IMR-90 (cell line): ENCODE measurements around the gene TRPC4AP. TPM values are rescaled to one million over a fixed set of nuclear protein-coding genes. Genes with fewer than 3 reads are reported as not detected.

Experiments
- ATAC-seq: fragments of 200-7000 bp; cut with Tn5 transposase; 2 replicates; pipeline ENCODE4 v1.9.1; 2020; ENCODE audit warnings: low read depth, mild to moderate bottlenecking, moderate library complexity
- BruUV-seq: library from RNA; stranded (reverse); fragments of 400-500 nt; replicated peaks from 2 replicates; lab custom pipeline; 2021; lab: Mats Ljungman, UMichigan
- CTCF ChIA-PET: fragments of 300-600 bp; formaldehyde crosslinking; extraction: SDS; loops from one replicate; lab custom pipeline; 2021; ENCODE audit warnings: antibody characterized with exemption; lab: Yijun Ruan, JAX
- POLR2A ChIA-PET: fragments of 300-600 bp; sonication (Branson Sonifier 250); formaldehyde crosslinking; loops from one replicate; lab custom pipeline; 2022; ENCODE audit warnings: antibody characterized with exemption; ENCODE audit not compliant: unreplicated experiment; lab: Charles Lee
- DNase-seq: peaks from one replicate; pipeline ENCODE4 v3.0.0; 2013
- H2AFZ ChIP-seq: replicated peaks from 2 replicates; pipeline ENCODE3; 2013; ENCODE audit warnings: low read length, mild to moderate bottlenecking; ENCODE audit not compliant: poor library complexity
- H2AK5ac ChIP-seq: 2 replicates; pipeline ENCODE4 v1.6.1; 2013; ENCODE audit warnings: low read depth, low read length, inconsistent platforms
- H2AK9ac ChIP-seq: replicated peaks from 2 replicates; pipeline ENCODE3; 2013; ENCODE audit warnings: mild to moderate bottlenecking, low read depth, low read length, moderate library complexity; ENCODE audit not compliant: poor library complexity
- H2BK120ac ChIP-seq: 2 replicates; pipeline ENCODE4 v1.6.1; 2013; ENCODE audit warnings: low read depth, low read length, inconsistent platforms
- H2BK15ac ChIP-seq: 3 replicates; pipeline ENCODE4 v1.6.1; 2013; ENCODE audit warnings: low read depth, low read length, inconsistent platforms
- H2BK20ac ChIP-seq: 2 replicates; pipeline ENCODE4 v1.6.1; 2013; ENCODE audit warnings: low read depth, mild to moderate bottlenecking, inconsistent platforms, low read length, moderate library complexity
- H2BK5ac ChIP-seq: 2 replicates; pipeline ENCODE4 v1.6.1; 2013; ENCODE audit warnings: mild to moderate bottlenecking, low read depth, low read length, inconsistent platforms; ENCODE audit not compliant: poor library complexity, severe bottlenecking
- H3K14ac ChIP-seq: replicated peaks from 2 replicates; pipeline ENCODE4 v1.6.1; 2013; ENCODE audit warnings: low read depth, low read length, inconsistent platforms
- H3K18ac ChIP-seq: 2 replicates; pipeline ENCODE4 v1.6.1; 2013; ENCODE audit warnings: low read depth, low read length, control low read depth
- H3K23ac ChIP-seq: 2 replicates; pipeline ENCODE4 v1.6.1; 2013; ENCODE audit warnings: low read depth, low read length, inconsistent platforms
- H3K27ac ChIP-seq: 2 replicates; pipeline ENCODE4 v1.5.1; 2013; ENCODE audit warnings: mild to moderate bottlenecking, control low read depth, low read length; ENCODE audit not compliant: insufficient read depth
- H3K27me3 ChIP-seq: 2 replicates; pipeline ENCODE4 v1.6.1; 2013; ENCODE audit warnings: low read length; ENCODE audit not compliant: control insufficient read depth, insufficient read depth
- H3K36me3 ChIP-seq: 2 replicates; pipeline ENCODE4 v1.6.1; 2013; ENCODE audit warnings: low read length, mixed read lengths; ENCODE audit not compliant: control insufficient read depth, insufficient read depth
- H3K4ac ChIP-seq: 2 replicates; pipeline ENCODE4 v1.6.1; 2013; ENCODE audit warnings: low read depth, low read length, inconsistent platforms
- H3K4me1 ChIP-seq: 2 replicates; pipeline ENCODE4 v1.6.1; 2013; ENCODE audit warnings: low read length, mixed read lengths; ENCODE audit not compliant: control insufficient read depth, insufficient read depth
- H3K4me2 ChIP-seq: 2 replicates; pipeline ENCODE4 v1.6.1; 2013; ENCODE audit warnings: low read depth, mild to moderate bottlenecking, control low read depth, low read length, moderate library complexity
- H3K4me3 ChIP-seq: 2 replicates; pipeline ENCODE4 v1.5.1; 2013; ENCODE audit warnings: low read depth, mild to moderate bottlenecking, control low read depth, low read length, moderate library complexity; ENCODE audit not compliant: insufficient read depth
- H3K56ac ChIP-seq: 2 replicates; pipeline ENCODE4 v1.6.1; 2013; ENCODE audit warnings: low read length, inconsistent platforms; ENCODE audit not compliant: insufficient read depth; ENCODE audit errors: extremely low read depth
- H3K79me1 ChIP-seq, 2 experiments: 2 replicates each; pipeline ENCODE4 v1.6.1; 2013; ENCODE audit warnings: low read length in 2 of 2, inconsistent platforms in 1 of 2, low read depth in 1 of 2
- H3K9ac ChIP-seq: 2 replicates; pipeline ENCODE4 v1.6.1; 2013; ENCODE audit warnings: low read depth, low read length, control low read depth
- H3K9me1 ChIP-seq: 2 replicates; pipeline ENCODE4 v1.6.1; 2013; ENCODE audit warnings: low read length, inconsistent platforms; ENCODE audit not compliant: insufficient read depth
- H3K9me3 ChIP-seq: 2 replicates; pipeline ENCODE4 v1.6.1; 2013; ENCODE audit warnings: low read length; ENCODE audit not compliant: control insufficient read depth, insufficient read depth
- H4K20me1 ChIP-seq: 2 replicates; pipeline ENCODE4 v1.6.1; 2013; ENCODE audit warnings: low read length, inconsistent platforms; ENCODE audit not compliant: insufficient read depth
- H4K5ac ChIP-seq: 2 replicates; pipeline ENCODE4 v1.6.1; 2013; ENCODE audit warnings: mild to moderate bottlenecking, low read depth, low read length, control low read depth
- H4K8ac ChIP-seq, 2 experiments: 2 replicates each; pipeline ENCODE4 v1.6.1; 2013; ENCODE audit warnings: low read depth in 2 of 2, low read length in 2 of 2, control low read depth in 1 of 2, inconsistent platforms in 1 of 2
- H4K91ac ChIP-seq: 2 replicates; pipeline ENCODE4 v1.6.1; 2013; ENCODE audit warnings: low read depth, low read length, inconsistent platforms; ENCODE audit not compliant: insufficient read depth
- BHLHE40 ChIP-seq: fragments of 150-350 bp; IDR thresholded peaks from 2 replicates; pipeline ENCODE4 v1.6.1; 2016; ENCODE audit warnings: mild to moderate bottlenecking, low read depth, low read length
- MAZ ChIP-seq: IDR thresholded peaks from 2 replicates; pipeline ENCODE4 v1.6.1; 2012; ENCODE audit warnings: low read depth, mild to moderate bottlenecking, low read length, improper control_type of control experiment, moderate library complexity, borderline replicate concordance
- MXI1 ChIP-seq: IDR thresholded peaks from 2 replicates; pipeline ENCODE4 v1.6.1; 2012; ENCODE audit warnings: low read depth, mild to moderate bottlenecking, low read length, moderate library complexity, borderline replicate concordance
- NFE2L2 ChIP-seq: fragments of 150-350 bp; IDR thresholded peaks from 2 replicates; pipeline ENCODE4 v1.6.1; 2016; ENCODE audit warnings: low read depth, mild to moderate bottlenecking, low read length
- POLR2A ChIP-seq: IDR thresholded peaks from 2 replicates; pipeline ENCODE4 v1.6.1; 2012; ENCODE audit warnings: mild to moderate bottlenecking, low read depth, low read length
- RCOR1 ChIP-seq: IDR thresholded peaks from 2 replicates; pipeline ENCODE4 v1.6.1; 2012; ENCODE audit warnings: mild to moderate bottlenecking, low read length, improper control_type of control experiment; ENCODE audit not compliant: insufficient replicate concordance
- RFX5 ChIP-seq: IDR thresholded peaks from 2 replicates; pipeline ENCODE4 v1.8.0; 2012; ENCODE audit warnings: low read depth, mild to moderate bottlenecking, low read length, moderate library complexity
- SMC3 ChIP-seq: fragments of 150-350 bp; IDR thresholded peaks from 2 replicates; pipeline ENCODE4 v1.6.1; 2016; ENCODE audit warnings: low read depth, mild to moderate bottlenecking, antibody characterized with exemption, low read length, moderate library complexity
- WGBS, 2 experiments: methylation state at CpG; one replicate each; pipeline versions ENCODE4 v1.1.5 to v1.1.7; 2013; ENCODE audit warnings: missing lambda C conversion rate in 2 of 2; ENCODE audit not compliant: insufficient read length in 1 of 2; ENCODE audit errors: extremely low coverage in 2 of 2; 5-methylcytosine and 5-hydroxymethylcytosine counted together
- dilution Hi-C: fragments of 300-500 bp; cut with HindIII; formaldehyde crosslinking; loops from one replicate; pipeline ENCODE4 v1.14.3; 2018; ENCODE audit warnings: low sequenced_read_pairs; ENCODE audit not compliant: unreplicated experiment
- in situ Hi-C: fragments of 300-500 bp; cut with MboI; formaldehyde crosslinking; loops from 3 replicates; pipeline ENCODE4 v1.14.3; 2019; ENCODE audit warnings: low sequenced_read_pairs, inconsistent platforms, mixed read lengths
- intact Hi-C: fragments of 100-400 bp; cut with micrococcal nuclease; formaldehyde crosslinking; loops from 2 replicates; pipeline ENCODE4 v1.10.0; 2022
- polyA plus RNA-seq, 3 experiments: library from polyadenylated mRNA; depleted of rRNA; stranded (reverse); fragments of >200 nt; gene quantifications; 2 replicates each; pipeline ENCODE4 v1.2.3, GENCODE V29; 2012; ENCODE audit warnings: low replicate concordance in 1 of 3
- total RNA-seq: library from RNA; depleted of rRNA; stranded (reverse); fragments of >200 nt; gene quantifications from 2 replicates; pipeline ENCODE4 v1.2.3, GENCODE V29; 2012
- TF ChIP-seq, protein P1 (sequence below): fragments of 150-350 bp; IDR thresholded peaks from 2 replicates; pipeline ENCODE4 v1.6.1; 2017; ENCODE audit warnings: mild to moderate bottlenecking, antibody characterized with exemption, low read length, low read depth

Gene TRPC4AP
- total and polyA plus RNA-seq, 2 of the 4 experiments (the other 2 are of a cell fraction): 41.0 to 81.0 TPM

- H3K4ac ChIP-seq: no peak overlapping the region
- ATAC-seq (peak; percentile 21; the same call in 1 of the 2 replicates), DNase-seq (no peak)
- H3K36me3 ChIP-seq: peaks cover 31% of the 10 kb centered on the region
- H4K91ac ChIP-seq: no peak overlapping the region
- BruUV-seq: no TSS peak
- no peak overlapping the region; the same call in 1 of the 2 replicates for H3K27ac ChIP-seq
- intact Hi-C loops (loop anchor here (5.0 kb wide), 1 partner anchor 42 kb away; no protein-coding TSS in a partner anchor), dilution Hi-C loops (no loop called here), in situ Hi-C loops (no loop called here)
- no peak overlapping the region for H2AK5ac ChIP-seq
- H2BK20ac ChIP-seq: no peak overlapping the region
- TF ChIP-seq RFX5: no peak
- no peak for TF ChIP-seq MXI1
- no peak for TF ChIP-seq POLR2A
- no peak for TF ChIP-seq BHLHE40
- TF ChIP-seq MAZ: no peak
- TF ChIP-seq NFE2L2: no peak
- TF ChIP-seq, protein P1, sequence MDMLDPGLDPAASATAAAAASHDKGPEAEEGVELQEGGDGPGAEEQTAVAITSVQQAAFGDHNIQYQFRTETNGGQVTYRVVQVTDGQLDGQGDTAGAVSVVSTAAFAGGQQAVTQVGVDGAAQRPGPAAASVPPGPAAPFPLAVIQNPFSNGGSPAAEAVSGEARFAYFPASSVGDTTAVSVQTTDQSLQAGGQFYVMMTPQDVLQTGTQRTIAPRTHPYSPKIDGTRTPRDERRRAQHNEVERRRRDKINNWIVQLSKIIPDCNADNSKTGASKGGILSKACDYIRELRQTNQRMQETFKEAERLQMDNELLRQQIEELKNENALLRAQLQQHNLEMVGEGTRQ: no peak
- TF ChIP-seq SMC3: no peak
- no peak for TF ChIP-seq RCOR1
- no peak overlapping the region for H3K18ac ChIP-seq
- no peak overlapping the region for H2AFZ ChIP-seq
- H4K20me1 ChIP-seq: peaks cover 12% of the 10 kb centered on the region; the same call in 1 of the 2 replicates
- peaks cover 23 to 61% of the 10 kb centered on the region in 2 experiments for H3K79me1 ChIP-seq
- no peak overlapping the region for H4K8ac ChIP-seq
- no peak overlapping the region for H3K23ac ChIP-seq
- no peak overlapping the region for H2BK120ac ChIP-seq
- H4K5ac ChIP-seq: no peak overlapping the region
- H3K4me3 ChIP-seq: no peak overlapping the region
- POLR2A ChIA-PET: interaction anchor here (0.6 kb wide), 1 partner anchor 9 kb away, joined by 3 read pairs; no protein-coding TSS in a partner anchor
- H3K9me1 ChIP-seq: peaks cover 16% of the 10 kb centered on the region
- no peaks in the 10 kb centered on the region for H3K27me3 ChIP-seq
- no peak overlapping the region; the same call in 1 of the 2 replicates for H3K4me2 ChIP-seq
- peaks cover 4% of the 10 kb centered on the region; the same call in 1 of the 2 replicates for H3K4me1 ChIP-seq
- H2BK15ac ChIP-seq: no peak overlapping the region
- no peak overlapping the region for H3K9ac ChIP-seq
- no peak overlapping the region for H2AK9ac ChIP-seq
- H3K56ac ChIP-seq: no peak overlapping the region
- H3K9me3 ChIP-seq: no peaks in the 10 kb centered on the region
- no CpG with 5 or more reads among the region's 9 CpGs for WGBS, 2 experiments
- 0 out of 2 replicates have a peak overlapping the region, but pooled peaks have one; percentile 15 for H3K14ac ChIP-seq
- CTCF ChIA-PET: interaction anchor here (0.6 to 1.0 kb wide), 2 partner anchors 52 to 785 kb away, joined by 3 read pairs; partner anchors contain the start of gene TRPC4AP
- H2BK5ac ChIP-seq: no peak overlapping the region
These were observed 52.6 kb downstream of the TRPC4AP start for GRCh38 chr20:35039846-35040489.
